Stomach (tissue), 4 donors: ENCODE results near the gene ANKRD35.

Source experiments
- CTCF ChIP-seq, 7 experiments: fragments of 450-650 bp in 4 of 7; fragments of 200-600 bp in 3 of 7; sonication (generic) in 3 of 7; IDR thresholded peaks; one replicate each; pipeline ENCODE4 v1.5.1; 2016 to 2019; ENCODE audit warnings: antibody characterized with exemption in 7 of 7, control low read depth in 2 of 7, mild to moderate bottlenecking in 1 of 7
- EP300 ChIP-seq: sonication (generic); formaldehyde crosslinking; IDR thresholded peaks from one replicate; pipeline ENCODE4 v1.6.1; 2017; ENCODE audit warnings: antibody characterized with exemption
- POLR2A ChIP-seq, 4 donors: fragments of 450-650 bp; IDR thresholded peaks; one replicate each; pipeline ENCODE4 v1.6.1; 2016; ENCODE audit warnings: antibody characterized with exemption in 4 of 4, control low read depth in 2 of 4, mild to moderate bottlenecking in 1 of 4, moderate library complexity in 1 of 4
- POLR2AphosphoS5 ChIP-seq, 3 donors: sonication (generic); formaldehyde crosslinking; IDR thresholded peaks; one replicate each; pipeline ENCODE4 v1.6.1; 2016; ENCODE audit warnings: antibody characterized with exemption in 3 of 3

GRCh38 chr1:145886390-145886789 lies 724 bp upstream of the ANKRD35 start:
- no peak for TF ChIP-seq POLR2AphosphoS5 (IDR thresholded peaks at IDR 0.05)
- TF ChIP-seq CTCF (IDR thresholded peaks at IDR 0.05), result no peak
- no peak for TF ChIP-seq POLR2A (IDR thresholded peaks at IDR 0.05)
- TF ChIP-seq EP300, result no peak
